GM12874 (cell line): ENCODE measurements around the gene MRPL55.

Experiments used
- CTCF ChIP-seq: IDR thresholded peaks from 2 replicates; pipeline ENCODE4 v1.5.1; 2011; ENCODE audit warnings: low read depth, mild to moderate bottlenecking, control low read depth, low read length, moderate library complexity; ENCODE audit not compliant: insufficient read depth

MRPL55 gene

GRCh38 chr1:228150120-228150460, 41.0 kb upstream of the MRPL55 start:
- no peak for TF ChIP-seq CTCF

- no peak for TF ChIP-seq CTCF
These were observed 40.5 kb upstream of the MRPL55 start, which contains the start of gene GJC2 for GRCh38 chr1:228149406-228150119. Gene GJC2, plus strand, starts transcription at chr1:228149930. Its CDS starts 7,829 bp downstream, at chr1:228157759.

GRCh38 chr1:228148935-228149405, 39.9 kb upstream of the MRPL55 start:
- TF ChIP-seq CTCF = no peak

GRCh38 chr1:228148196-228148861, 39.2 kb upstream of the MRPL55 start:
- TF ChIP-seq CTCF = no peak

- TF ChIP-seq CTCF = no peak
These were observed 38.7 kb upstream of the MRPL55 start for GRCh38 chr1:228147768-228148167.

GRCh38 chr1:228147151-228147693, 38.1 kb upstream of the MRPL55 start:
- TF ChIP-seq CTCF = no peak

- no peak for TF ChIP-seq CTCF
These were observed 37.5 kb upstream of the MRPL55 start for GRCh38 chr1:228146417-228147150.
